Testis (tissue), 3 donors: Measurements from ENCODE around the gene SEMA6A. TPM values are rescaled to one million over a fixed set of nuclear protein-coding genes. Genes with fewer than 3 reads are reported as not detected.

Experiments
- DNase-seq: peaks from one replicate; pipeline ENCODE4 v3.0.0-alpha.2; 2019
- H3K27ac ChIP-seq, 2 donors: fragments of 200-600 bp; sonication (generic); one replicate each; pipeline ENCODE4 v1.5.1; 2019
- H3K27me3 ChIP-seq: fragments of 200-600 bp; sonication (generic); one replicate; pipeline ENCODE4 v1.5.1; 2019
- H3K36me3 ChIP-seq: fragments of 200-600 bp; sonication (generic); one replicate; pipeline ENCODE4 v1.5.1; 2017; ENCODE audit warnings: low read depth; ENCODE audit errors: missing control alignments
- H3K4me1 ChIP-seq: fragments of 200-600 bp; sonication (generic); one replicate; pipeline ENCODE4 v1.5.1; 2019
- H3K4me3 ChIP-seq, 2 donors: fragments of 200-600 bp; sonication (generic); one replicate each; pipeline ENCODE4 v1.5.1; 2017 to 2019
- H3K9me3 ChIP-seq: fragments of 200-600 bp; sonication (generic); one replicate; pipeline ENCODE4 v1.5.1; 2017
- CTCF ChIP-seq, 3 experiments: fragments of 450-650 bp in 2 of 3; fragments of 200-600 bp in 1 of 3; sonication (generic) in 1 of 3; IDR thresholded peaks; one replicate each; pipeline ENCODE4 v1.5.1; 2016 to 2019; ENCODE audit warnings: antibody characterized with exemption in 3 of 3, mild to moderate bottlenecking in 2 of 3, moderate library complexity in 1 of 3
- POLR2A ChIP-seq: fragments of 450-650 bp; IDR thresholded peaks from one replicate; pipeline ENCODE4 v1.6.1; 2017; ENCODE audit warnings: antibody characterized with exemption, mild to moderate bottlenecking, moderate library complexity
- WGBS, 2 donors: methylation state at CpG; one replicate each; pipeline ENCODE4 v1.1.5; 2018; 5-methylcytosine and 5-hydroxymethylcytosine counted together
- intact Hi-C: fragments of 100-400 bp; cut with DNase I; formaldehyde crosslinking; loops from one replicate; pipeline ENCODE4 v1.15.1; 2023; ENCODE audit warnings: low total_unique reads
- polyA plus RNA-seq: library from polyadenylated mRNA; stranded (reverse); fragments of 350-450 nt; fragmentation: Illumina TruSeq; extraction: RNeasy Lipid Tissue Mini Kit (QIAGEN cat#74804); gene quantifications from one replicate; pipeline ENCODE4 v1.2.3, GENCODE V29; 2014; ENCODE audit warnings: low read depth, low replicate concordance; ENCODE audit not compliant: insufficient read depth
- total RNA-seq, 2 donors: library from RNA; depleted of rRNA; stranded (reverse); fragments of >200 nt; gene quantifications; one replicate each; pipeline ENCODE4 v1.2.3, GENCODE V29; 2016

Gene SEMA6A
- total and polyA plus RNA-seq, 3 donors from 2014 or later: 17.4 to 67.6 (median 52.0) TPM

- Histone ChIP-seq H3K27ac (no peak overlapping the region), H3K27me3 (no peaks in the 10 kb centered on the region), H3K9me3 (no peaks in the 10 kb centered on the region), H3K36me3 (no peaks in the 10 kb centered on the region), H3K4me1 (peaks cover under 1% of the 10 kb centered on the region), H3K4me3 (no peak overlapping the region)
- WGBS, 2 donors: 61 to 67% methylated on average over 4 of the region's 4 CpGs
- no peak for DNase-seq
- intact Hi-C loops: no loop called here
- TF ChIP-seq POLR2A (no peak), CTCF (IDR thresholded peaks at IDR 0.05) (no peak)
Measured at GRCh38 chr5:116516021-116516420, 58.6 kb downstream of the SEMA6A start.

- no peaks in the 10 kb centered on the region for H3K27me3 ChIP-seq
- 90 to 93% methylated on average over 2 of the region's 2 CpGs for WGBS, 2 donors
- TF ChIP-seq POLR2A (no peak), CTCF (IDR thresholded peaks at IDR 0.05) (no peak)
- no peak overlapping the region for H3K4me3 ChIP-seq
- no peak for DNase-seq
- peaks cover 7% of the 10 kb centered on the region for H3K4me1 ChIP-seq
- no peak overlapping the region for H3K27ac ChIP-seq
- intact Hi-C loops: no loop called here
- no peaks in the 10 kb centered on the region for H3K9me3 ChIP-seq
- no peaks in the 10 kb centered on the region for H3K36me3 ChIP-seq
Measured at GRCh38 chr5:116514421-116514970, 60.1 kb downstream of the SEMA6A start.

- no peaks in the 10 kb centered on the region for H3K27me3 ChIP-seq
- no peak for DNase-seq
- 19 to 53% methylated on average over 1 of the region's 1 CpG for WGBS, 2 donors
Measured at GRCh38 chr5:116510517-116510916, 64.1 kb downstream of the SEMA6A start.

GRCh38 chr5:116509483-116510244 is 65.0 kb downstream of the SEMA6A start:
- no peak for TF ChIP-seq POLR2A
- no peak for TF ChIP-seq CTCF (IDR thresholded peaks at IDR 0.05)
- WGBS, 2 donors: 54 to 58% methylated on average over 6 of the region's 6 CpGs
- intact Hi-C loops: no loop called here
- Histone ChIP-seq H3K4me3 (no peak overlapping the region), H3K4me1 (peaks cover 11% of the 10 kb centered on the region), H3K27ac (peak overlapping the region; percentile 11 to 39), H3K27me3 (no peaks in the 10 kb centered on the region), H3K9me3 (no peaks in the 10 kb centered on the region), H3K36me3 (no peaks in the 10 kb centered on the region)
- no peak for DNase-seq

More at GRCh38 chr5:116510517-116510916, 64.1 kb downstream of the SEMA6A start:
- intact Hi-C loops: no loop called here
- TF ChIP-seq CTCF (IDR thresholded peaks at IDR 0.05): no peak
- Histone ChIP-seq H3K4me1 (peaks cover 11% of the 10 kb centered on the region), H3K27ac (peak overlapping the region in 1 of 2 donors; percentile 11), H3K36me3 (no peaks in the 10 kb centered on the region), H3K9me3 (no peaks in the 10 kb centered on the region), H3K4me3 (no peak overlapping the region)
